ENCODE results near the gene MOGAT3.
A peak's percentile ranks its signal among the peaks of the same experiment; 100 is the strongest.

MOGAT3 gene

DNA sequence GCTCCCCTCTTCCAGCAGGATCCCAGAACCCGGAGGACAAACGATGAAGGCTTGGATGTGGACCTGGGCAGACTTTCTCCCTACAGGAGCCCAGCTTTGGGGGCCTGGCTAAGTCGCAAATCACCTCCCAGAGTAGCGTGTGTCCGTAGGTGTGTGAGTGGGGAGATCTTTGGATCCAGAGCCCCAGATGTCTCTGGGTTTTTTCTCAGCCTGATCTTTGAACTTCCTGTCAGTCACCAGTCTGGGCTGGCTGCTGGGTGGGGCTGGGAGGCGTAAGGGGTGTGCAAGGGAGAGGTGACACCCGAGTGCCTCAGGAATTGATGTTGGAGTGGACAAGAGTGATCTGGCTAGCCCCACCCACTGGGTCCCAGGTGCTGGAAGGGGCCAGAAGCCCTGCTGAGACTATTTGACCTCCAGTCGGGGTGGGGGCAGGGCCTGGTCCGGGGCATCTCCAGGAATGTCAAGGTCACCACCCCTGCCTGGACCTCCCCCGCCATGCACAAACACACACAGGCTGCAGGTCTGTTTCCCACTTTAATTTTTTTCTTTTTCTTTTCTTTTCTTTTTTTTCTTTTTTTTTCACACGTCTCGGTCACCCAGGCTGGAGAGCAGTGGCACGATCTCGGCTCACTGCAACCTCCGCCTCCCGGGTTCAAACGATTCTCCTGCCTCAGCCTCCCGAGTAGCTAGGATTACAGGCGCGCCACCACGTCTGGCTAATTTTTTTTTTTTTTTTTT is at the start of gene MOGAT3:
Gene MOGAT3, minus strand, starts transcription at position 175 of the 738 bp plus-strand sequence. CDS start 182 bp downstream, outside the sequence.
- no peak for DNase-seq (ENCODE audit: extremely low read depth, low read depth)
- TF ChIP-seq, protein P1, sequence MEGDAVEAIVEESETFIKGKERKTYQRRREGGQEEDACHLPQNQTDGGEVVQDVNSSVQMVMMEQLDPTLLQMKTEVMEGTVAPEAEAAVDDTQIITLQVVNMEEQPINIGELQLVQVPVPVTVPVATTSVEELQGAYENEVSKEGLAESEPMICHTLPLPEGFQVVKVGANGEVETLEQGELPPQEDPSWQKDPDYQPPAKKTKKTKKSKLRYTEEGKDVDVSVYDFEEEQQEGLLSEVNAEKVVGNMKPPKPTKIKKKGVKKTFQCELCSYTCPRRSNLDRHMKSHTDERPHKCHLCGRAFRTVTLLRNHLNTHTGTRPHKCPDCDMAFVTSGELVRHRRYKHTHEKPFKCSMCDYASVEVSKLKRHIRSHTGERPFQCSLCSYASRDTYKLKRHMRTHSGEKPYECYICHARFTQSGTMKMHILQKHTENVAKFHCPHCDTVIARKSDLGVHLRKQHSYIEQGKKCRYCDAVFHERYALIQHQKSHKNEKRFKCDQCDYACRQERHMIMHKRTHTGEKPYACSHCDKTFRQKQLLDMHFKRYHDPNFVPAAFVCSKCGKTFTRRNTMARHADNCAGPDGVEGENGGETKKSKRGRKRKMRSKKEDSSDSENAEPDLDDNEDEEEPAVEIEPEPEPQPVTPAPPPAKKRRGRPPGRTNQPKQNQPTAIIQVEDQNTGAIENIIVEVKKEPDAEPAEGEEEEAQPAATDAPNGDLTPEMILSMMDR (IDR thresholded peaks at IDR 0.05; ENCODE audit: low read depth, low read length): no peak

DNA sequence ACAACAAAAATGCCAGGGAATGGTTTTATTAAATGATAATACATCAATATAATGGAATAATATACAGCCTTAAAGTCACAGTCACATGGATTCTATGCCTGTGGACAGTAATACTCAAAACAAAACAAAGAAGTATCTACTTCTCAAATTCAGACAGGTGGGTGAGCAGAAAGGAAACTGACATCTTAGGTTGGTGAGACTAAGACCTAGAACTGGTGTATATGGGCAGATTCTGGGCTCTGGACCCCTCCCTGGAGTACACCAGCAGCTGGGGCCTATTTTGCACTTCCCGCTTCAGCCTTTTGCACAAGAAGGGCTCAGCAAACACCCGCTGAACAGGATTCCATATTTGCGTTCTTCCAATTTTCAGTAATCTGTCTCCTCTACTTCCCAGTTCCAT is 49.5 kb upstream of the MOGAT3 start:
- no peak for DNase-seq (ENCODE audit: extremely low read depth, low read depth)
- TF ChIP-seq, protein P1 (IDR thresholded peaks at IDR 0.05; ENCODE audit: low read depth, low read length): no peak

DNA sequence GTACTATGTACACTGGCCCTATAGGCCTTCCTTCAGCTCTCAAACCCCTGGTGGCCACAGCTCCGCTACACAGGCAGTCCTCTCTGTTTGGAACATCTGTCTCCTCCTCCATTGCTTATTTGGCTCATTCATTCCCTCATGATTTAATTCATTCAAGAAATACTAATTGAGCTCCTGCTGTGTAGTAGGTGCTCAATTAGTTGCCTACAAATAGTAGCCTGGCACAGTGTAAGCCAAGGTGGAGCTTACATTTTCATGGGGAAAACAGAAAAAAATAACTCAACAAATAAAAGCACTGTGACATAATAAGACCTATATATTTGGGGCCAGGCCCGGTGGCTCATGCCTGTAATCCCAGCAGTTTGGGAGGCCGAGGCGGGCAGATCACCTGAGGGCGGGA is 47.4 kb upstream of the MOGAT3 start:
- TF ChIP-seq, protein P1 (IDR thresholded peaks at IDR 0.05; ENCODE audit: low read depth, low read length): no peak
- DNase-seq (ENCODE audit: extremely low read depth, low read depth): no peak

GRCh38 chr7:101245147-101245668 is 44.4 kb upstream of the MOGAT3 start:
- TF ChIP-seq, protein P1 (IDR thresholded peaks at IDR 0.05; ENCODE audit: low read depth, low read length): no peak
- DNase-seq (ENCODE audit: extremely low read depth, low read depth): no peak

DNA sequence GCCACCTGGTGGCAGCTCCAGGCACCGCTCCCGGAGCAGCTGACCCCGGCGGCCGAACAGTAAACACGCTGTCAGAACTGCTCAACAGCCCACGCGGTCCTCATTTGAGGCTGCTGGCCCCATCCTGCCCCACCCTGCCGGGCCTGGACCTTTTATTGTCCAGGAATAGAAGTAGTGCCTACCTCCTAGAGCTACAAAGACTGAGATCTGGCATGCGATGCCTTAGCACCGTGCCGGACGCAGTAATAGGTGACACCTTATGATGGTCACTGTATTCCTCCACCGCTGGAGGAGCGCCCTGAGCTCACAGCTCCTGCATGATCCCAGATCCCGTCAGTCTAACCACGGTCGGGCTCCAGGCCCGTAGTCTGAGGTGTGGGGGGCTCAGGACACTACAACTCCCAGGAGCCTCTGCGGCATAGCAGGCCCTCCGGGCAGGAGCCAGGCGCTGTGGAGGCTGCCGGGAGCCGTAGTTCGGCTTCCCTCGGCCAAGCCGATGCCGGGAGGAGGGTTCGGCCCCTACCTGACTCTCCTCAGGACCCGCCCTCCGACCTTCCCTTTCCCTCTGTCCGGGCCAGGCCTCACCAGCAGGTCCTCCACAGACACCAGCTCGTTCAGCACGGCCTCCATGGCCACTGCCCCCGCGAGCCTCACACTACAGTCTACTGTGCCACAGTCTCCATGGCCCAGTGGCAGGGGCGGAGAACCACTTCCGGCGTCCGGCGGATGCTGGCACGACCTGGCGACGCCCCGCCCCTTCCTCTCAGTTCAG is 43.7 kb upstream of the MOGAT3 start, which contains the start of gene FIS1:
Gene FIS1, minus strand, starts transcription at position 707 of the 772 bp plus-strand sequence. Its CDS starts 77 bp downstream, at position 630.
- TF ChIP-seq, protein P1 (IDR thresholded peaks at IDR 0.05; ENCODE audit: low read depth, low read length): peak; percentile 88
- DNase-seq (ENCODE audit: extremely low read depth, low read depth): peak; percentile 52

GRCh38 chr7:101243646-101244374 is 43.0 kb upstream of the MOGAT3 start:
- TF ChIP-seq, protein P1 (IDR thresholded peaks at IDR 0.05; ENCODE audit: low read depth, low read length): no peak
- no peak for DNase-seq (ENCODE audit: extremely low read depth, low read depth)
